ENCODE results near the gene LRRIQ3. TPM values are rescaled to one million over a fixed set of nuclear protein-coding genes. Genes with fewer than 3 reads are reported as not detected.

The LRRIQ3 gene
- total RNA-seq, 2 experiments from 2014 or later, result 0.08 to 0.25 TPM

- no peaks in the 10 kb centered on the region for H3K27me3 Mint-ChIP-seq
- no peak for ATAC-seq (ENCODE audit: poor library complexity)
- DNase-seq, result no peak
- Histone ChIP-seq H3K9me3 (ENCODE audit: control insufficient read depth in 1 of 2, insufficient read depth in 1 of 2, low read length in 2 of 2) (no peaks in the 10 kb centered on the region), H3K27me3 (ENCODE audit: control insufficient read depth in 1 of 2, insufficient read depth in 2 of 2, low read length in 2 of 2) (no peaks in the 10 kb centered on the region), H3K36me3 (ENCODE audit: insufficient read depth, low read length) (no peaks in the 10 kb centered on the region), H3K4me1 (ENCODE audit: insufficient read depth, low read length) (no peaks in the 10 kb centered on the region), H3K4me3 (ENCODE audit: low read length) (no peak overlapping the region), H3K27ac (ENCODE audit: low read depth in 1 of 2, low read length in 2 of 2) (no peak overlapping the region)
- no peak overlapping the region for H3K4me3 Mint-ChIP-seq
- no peaks in the 10 kb centered on the region for H3K9me3 Mint-ChIP-seq
- H3K36me3 Mint-ChIP-seq (ENCODE audit: low read depth), result no peaks in the 10 kb centered on the region
- TF ChIP-seq CTCF (IDR thresholded peaks at IDR 0.05), result no peak
- intact Hi-C loops (cut with DNase I, micrococcal nuclease), result no loop called here
- H3K4me1 Mint-ChIP-seq (ENCODE audit: low read depth), result no peaks in the 10 kb centered on the region
- CTCF ChIA-PET, result no interaction called here
- H3K27ac Mint-ChIP-seq, result no peak overlapping the region
- POLR2A ChIA-PET, result no interaction called here
These were observed 144.6 kb downstream of the LRRIQ3 start for GRCh38 chr1:74053407-74053806.

GRCh38 chr1:74050386-74050785 is 147.6 kb downstream of the LRRIQ3 start:
- H3K27me3 ChIP-seq (ENCODE audit: control insufficient read depth in 1 of 2, insufficient read depth in 2 of 2, low read length in 2 of 2), result no peaks in the 10 kb centered on the region
- DNase-seq, result no peak
- Mint-ChIP-seq H3K4me1 (ENCODE audit: low read depth) (no peaks in the 10 kb centered on the region), H3K27ac (no peak overlapping the region), H3K27me3 (no peaks in the 10 kb centered on the region), H3K4me3 (no peak overlapping the region), H3K36me3 (ENCODE audit: low read depth) (no peaks in the 10 kb centered on the region), H3K9me3 (peaks cover 15% of the 10 kb centered on the region)
- no peaks in the 10 kb centered on the region for H3K36me3 ChIP-seq (ENCODE audit: insufficient read depth, low read length)
- no peaks in the 10 kb centered on the region for H3K4me1 ChIP-seq (ENCODE audit: insufficient read depth, low read length)
- no peak overlapping the region for H3K27ac ChIP-seq (ENCODE audit: low read depth in 1 of 2, low read length in 2 of 2)
- ChIA-PET POLR2A (no interaction called here), CTCF (no interaction called here)
- intact Hi-C loops (cut with DNase I, micrococcal nuclease), result no loop called here
- H3K4me3 ChIP-seq (ENCODE audit: low read length), result no peak overlapping the region
- H3K9me3 ChIP-seq (ENCODE audit: control insufficient read depth in 1 of 2, insufficient read depth in 1 of 2, low read length in 2 of 2), result no peaks in the 10 kb centered on the region
- no peak for ATAC-seq (ENCODE audit: poor library complexity)
- no peak for TF ChIP-seq CTCF (IDR thresholded peaks at IDR 0.05)

- H3K27ac ChIP-seq (ENCODE audit: low read depth in 1 of 2, low read length in 2 of 2), result no peak overlapping the region
- no peaks in the 10 kb centered on the region for H3K36me3 ChIP-seq (ENCODE audit: insufficient read depth, low read length)
- POLR2A ChIA-PET, result no interaction called here
- Mint-ChIP-seq H3K27me3 (no peaks in the 10 kb centered on the region), H3K36me3 (ENCODE audit: low read depth) (no peaks in the 10 kb centered on the region), H3K4me1 (ENCODE audit: low read depth) (no peaks in the 10 kb centered on the region), H3K27ac (no peak overlapping the region), H3K9me3 (peaks cover 30% of the 10 kb centered on the region), H3K4me3 (no peak overlapping the region)
- intact Hi-C loops (cut with DNase I, micrococcal nuclease), result no loop called here
- TF ChIP-seq CTCF (IDR thresholded peaks at IDR 0.05), result no peak
- no peak for ATAC-seq (ENCODE audit: poor library complexity)
- no peak overlapping the region for H3K4me3 ChIP-seq (ENCODE audit: low read length)
- DNase-seq, result no peak
- CTCF ChIA-PET, result no interaction called here
- H3K4me1 ChIP-seq (ENCODE audit: insufficient read depth, low read length), result no peaks in the 10 kb centered on the region
- H3K27me3 ChIP-seq (ENCODE audit: control insufficient read depth in 1 of 2, insufficient read depth in 2 of 2, low read length in 2 of 2), result no peaks in the 10 kb centered on the region
- peaks cover 0 to 12% of the 10 kb centered on the region in 2 experiments for H3K9me3 ChIP-seq (ENCODE audit: control insufficient read depth in 1 of 2, insufficient read depth in 1 of 2, low read length in 2 of 2)
These were observed 159.9 kb downstream of the LRRIQ3 start for GRCh38 chr1:74038042-74038441.

Measured in CD4-positive, alpha-beta T cell (primary cell).